Omental fat pad (tissue), 4 donors: ENCODE data around the gene HDAC5. TPM values are rescaled to one million over a fixed set of nuclear protein-coding genes. Genes with fewer than 3 reads are reported as not detected.
"Not testable (repeated sequence)": the region's sequence is repeated elsewhere in the genome, so short reads cannot be mapped to it uniquely, and the experiment has no call there.

Experiments
- ATAC-seq: fragments of 150-250 bp; one replicate; pipeline ENCODE4 v1.9.1; 2016; ENCODE audit warnings: mild to moderate bottlenecking, moderate library complexity; ENCODE audit not compliant: low FRiP score
- DNase-seq: peaks from one replicate; pipeline ENCODE4 v3.0.0-alpha.2; 2019; ENCODE audit warnings: low spot score
- CTCF ChIP-seq, 3 donors: fragments of 450-650 bp; IDR thresholded peaks; one replicate each; pipeline ENCODE4 v1.5.1; 2016 to 2017; ENCODE audit warnings: antibody characterized with exemption in 3 of 3, mild to moderate bottlenecking in 3 of 3, moderate library complexity in 2 of 3
- total RNA-seq, 4 donors: library from RNA; depleted of rRNA; stranded (reverse); fragments of >200 nt; gene quantifications; one replicate each; pipeline ENCODE4 v1.1.0, GENCODE V29; 2016

Gene HDAC5
- total RNA-seq, 4 donors from 2014 or later: 52.5 to 91.9 (median 62.4) TPM

GRCh38 chr17:44108440-44109311, 14.8 kb downstream of the HDAC5 start:
- ATAC-seq (peak; percentile 41), DNase-seq (no peak)
- TF ChIP-seq CTCF (IDR thresholded peaks at IDR 0.05): no peak

GRCh38 chr17:44106801-44107200, 16.6 kb downstream of the HDAC5 start:
- TF ChIP-seq CTCF (IDR thresholded peaks at IDR 0.05): no peak
- no peak for ATAC-seq
- no peak for DNase-seq

- no peak for TF ChIP-seq CTCF (IDR thresholded peaks at IDR 0.05)
- no peak for DNase-seq
- no peak for ATAC-seq
Observed at GRCh38 chr17:44105941-44106340, 17.5 kb downstream of the HDAC5 start.

GRCh38 chr17:44105483-44105882, 18.0 kb downstream of the HDAC5 start:
- DNase-seq (no peak), ATAC-seq (no peak)
- TF ChIP-seq CTCF (IDR thresholded peaks at IDR 0.05): no peak

- ATAC-seq (no peak), DNase-seq (no peak)
- no peak for TF ChIP-seq CTCF (IDR thresholded peaks at IDR 0.05)
Observed at GRCh38 chr17:44102849-44103622, 20.4 kb downstream of the HDAC5 start.

- not testable (repeated sequence) for DNase-seq, ATAC-seq
Observed at GRCh38 chr17:44101858-44102257, 21.6 kb downstream of the HDAC5 start.

GRCh38 chr17:44097110-44097958, 26.1 kb downstream of the HDAC5 start:
- no peak for TF ChIP-seq CTCF (IDR thresholded peaks at IDR 0.05)
- ATAC-seq (no peak), DNase-seq (no peak)
